Measurements from ENCODE around the gene KCMF1.

The KCMF1 gene

DNA sequence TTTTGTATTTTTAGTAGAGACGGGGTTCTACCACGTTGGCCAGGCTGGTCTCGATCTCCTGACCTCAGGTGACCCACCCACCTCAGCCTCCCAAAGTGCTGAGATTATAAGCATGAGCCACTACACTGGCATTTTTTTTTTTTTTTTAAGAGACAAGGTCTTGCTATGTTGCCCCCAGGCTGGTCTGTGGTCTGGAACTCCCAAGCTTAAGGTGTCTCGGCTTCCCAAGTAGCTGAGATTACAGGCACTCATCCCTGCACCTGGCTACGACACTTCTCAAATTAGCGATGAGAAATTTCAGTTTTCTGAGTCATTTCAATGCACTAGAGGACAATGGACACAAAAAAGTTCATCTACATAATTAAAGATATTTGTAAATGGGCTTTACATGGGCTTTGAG lies 125.7 kb downstream of the KCMF1 start:
- Histone ChIP-seq H3K4me3 (ENCODE audit: low read depth in 1 of 2, low read length in 2 of 2) (no peak overlapping the region), H3K27ac (ENCODE audit: low read depth, low read length) (no peak overlapping the region), H3K9ac (ENCODE audit: low read length) (no peak overlapping the region), H3K36me3 (ENCODE audit: insufficient read depth, low read length) (no peaks in the 10 kb centered on the region), H3K27me3 (ENCODE audit: control insufficient read depth in 1 of 2, insufficient read depth in 2 of 2, low read length in 2 of 2) (no peaks in the 10 kb centered on the region), H3K9me3 (ENCODE audit: low read length) (no peaks in the 10 kb centered on the region), H3K4me1 (ENCODE audit: insufficient read depth, low read length) (no peaks in the 10 kb centered on the region)

DNA sequence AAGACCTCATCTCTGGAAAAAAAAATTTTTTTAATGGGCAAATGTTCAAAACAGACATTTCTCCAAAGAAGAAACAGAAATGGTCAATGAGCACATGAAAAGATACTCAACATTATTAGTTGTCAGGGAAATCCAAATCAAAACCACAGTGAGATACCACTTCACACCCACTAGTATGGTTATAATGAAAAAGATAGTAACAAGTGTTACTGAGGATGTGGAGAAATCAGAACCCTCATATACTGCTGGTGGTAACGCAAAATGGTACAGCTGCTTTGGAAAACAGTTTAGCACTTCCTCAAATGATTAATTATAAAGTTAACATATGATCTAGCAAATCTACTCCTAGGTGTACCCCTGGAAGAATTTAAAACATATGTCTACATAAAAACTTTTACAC lies 133.3 kb downstream of the KCMF1 start:
- Histone ChIP-seq H3K9ac (ENCODE audit: low read length) (no peak overlapping the region), H3K27ac (ENCODE audit: low read depth, low read length) (no peak overlapping the region), H3K9me3 (ENCODE audit: low read length) (no peaks in the 10 kb centered on the region), H3K36me3 (ENCODE audit: insufficient read depth, low read length) (no peaks in the 10 kb centered on the region), H3K4me3 (ENCODE audit: low read depth in 1 of 2, low read length in 2 of 2) (no peak overlapping the region), H3K4me1 (ENCODE audit: insufficient read depth, low read length) (no peaks in the 10 kb centered on the region), H3K27me3 (ENCODE audit: control insufficient read depth in 1 of 2, insufficient read depth in 2 of 2, low read length in 2 of 2) (no peaks in the 10 kb centered on the region)

DNA sequence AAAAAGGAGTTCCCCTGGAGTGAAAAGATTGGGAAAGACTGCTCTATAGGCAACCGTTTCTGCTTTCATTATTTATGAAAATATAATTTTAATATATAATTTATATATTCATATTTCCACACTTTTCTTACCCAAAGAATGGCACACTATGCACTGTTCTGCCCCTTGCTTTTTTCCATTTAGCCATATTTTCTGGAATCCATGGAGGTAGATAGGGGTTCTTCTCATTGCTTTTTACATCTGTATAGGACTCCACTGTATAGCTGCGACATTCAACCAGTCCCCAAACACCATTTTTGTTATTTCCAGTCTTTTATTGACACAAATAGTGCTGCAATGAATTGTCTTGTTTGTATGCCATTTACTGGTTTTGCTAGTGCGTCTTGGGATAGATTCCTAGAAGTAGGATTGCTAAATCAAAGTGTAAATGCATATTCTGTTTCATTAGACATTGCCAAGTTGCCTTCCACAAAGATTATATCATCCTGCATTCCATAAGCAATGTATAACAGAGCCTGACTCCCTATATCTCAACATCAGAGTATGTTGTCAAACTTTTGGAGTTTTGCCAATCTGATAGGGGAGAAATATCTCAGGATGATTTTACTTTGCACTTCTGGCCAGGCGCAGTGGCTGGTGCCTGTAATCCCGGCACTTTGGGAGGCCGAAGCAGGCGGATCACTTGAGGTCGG lies 135.7 kb downstream of the KCMF1 start:
- Histone ChIP-seq H3K9ac (ENCODE audit: low read length) (no peak overlapping the region), H3K27me3 (ENCODE audit: control insufficient read depth in 1 of 2, insufficient read depth in 2 of 2, low read length in 2 of 2) (no peaks in the 10 kb centered on the region), H3K4me1 (ENCODE audit: insufficient read depth, low read length) (no peaks in the 10 kb centered on the region), H3K36me3 (ENCODE audit: insufficient read depth, low read length) (no peaks in the 10 kb centered on the region), H3K27ac (ENCODE audit: low read depth, low read length) (no peak overlapping the region), H3K9me3 (ENCODE audit: low read length) (no peaks in the 10 kb centered on the region), H3K4me3 (ENCODE audit: low read depth in 1 of 2, low read length in 2 of 2) (no peak overlapping the region)

All from muscle layer of colon (tissue), 2 donors.